HCT116 (cell line): ENCODE results near the gene FXYD1. TPM values are rescaled to one million over a fixed set of nuclear protein-coding genes. Genes with fewer than 3 reads are reported as not detected.

Experiments
- ATAC-seq: fragments of 200-7000 bp; cut with Tn5 transposase; 2 replicates; pipeline ENCODE4 v1.9.1; 2020; ENCODE audit warnings: mild to moderate bottlenecking, moderate library complexity
- BruUV-seq: library from RNA; stranded (reverse); fragments of 400-500 nt; replicated peaks from 2 replicates; lab custom pipeline; 2021; lab: Mats Ljungman, UMichigan
- CTCF ChIA-PET: fragments of 300-600 bp; sonication (Branson Sonifier 250); formaldehyde crosslinking; loops from one replicate; lab custom pipeline; 2021; ENCODE audit warnings: antibody characterized with exemption; lab: Charles Lee
- POLR2A ChIA-PET: fragments of 300-600, 350-600 bp; sonication (Branson Sonifier 250); formaldehyde crosslinking; loops from one replicate; lab custom pipeline; 2021; ENCODE audit warnings: antibody characterized with exemption; lab: Charles Lee
- RAD21 ChIA-PET, 2 experiments: fragments of 300-600 bp; sonication (Branson Sonifier 250); formaldehyde crosslinking; loops; one replicate each; lab custom pipeline; 2023; ENCODE audit warnings: low total read pairs in 2 of 2; ENCODE audit not compliant: uncharacterized antibody in 2 of 2, unreplicated experiment in 2 of 2, low non-redundant PET in 1 of 2; lab: Charles Lee
- DNase-seq: peaks from one replicate; pipeline ENCODE4 v3.0.0-alpha.2; 2010; ENCODE audit warnings: low read depth, low spot score
- H2AFZ ChIP-seq: fragments of 200-600 bp; shearing (Covaris generic), sonication (generic); 2 replicates; pipeline ENCODE4 v1.6.1; 2017; ENCODE audit warnings: low read depth, mixed run types, mixed read lengths, antibody characterized with exemption, low read length; ENCODE audit not compliant: poor library complexity, severe bottlenecking
- H3K27ac ChIP-seq: 2 replicates; pipeline ENCODE4 v1.5.1; 2012; ENCODE audit warnings: low read depth, low read length
- H3K27me3 ChIP-seq: fragments of 200-600 bp; sonication (generic); 2 replicates; pipeline ENCODE4 v1.6.1; 2016; ENCODE audit warnings: mixed run types, low read length, mixed read lengths; ENCODE audit not compliant: insufficient read depth
- H3K36me3 ChIP-seq, 2 experiments: fragments of 200-500 bp in 1 of 2; fragments of 200-600 bp in 1 of 2; sonication (Bioruptor generic) in 1 of 2; sonication (generic) in 1 of 2; 2 replicates each; pipeline versions ENCODE4 v1.5.1 to v1.6.1; 2014 to 2016; ENCODE audit warnings: low read length in 2 of 2, inconsistent platforms in 1 of 2, mixed read lengths in 1 of 2, mixed run types in 1 of 2; ENCODE audit not compliant: insufficient read depth in 2 of 2, control insufficient read depth in 1 of 2
- H3K4me1 ChIP-seq, 2 experiments: fragments of 200-600 bp in 1 of 2; sonication (generic) in 1 of 2; 2 replicates each; pipeline versions ENCODE4 v1.5.1 to v1.6.1; 2012 to 2017; ENCODE audit warnings: low read length in 2 of 2, inconsistent platforms in 1 of 2, mild to moderate bottlenecking in 1 of 2, mixed read lengths in 1 of 2, mixed run types in 1 of 2, moderate library complexity in 1 of 2; ENCODE audit not compliant: insufficient read depth in 2 of 2, control insufficient read depth in 1 of 2
- H3K4me2 ChIP-seq: fragments of 200-600 bp; sonication (generic); 2 replicates; pipeline ENCODE4 v1.6.1; 2017; ENCODE audit warnings: mixed run types, low read length, mixed read lengths
- H3K4me3 ChIP-seq, 2 experiments: fragments of 200-600 bp in 1 of 2; sonication (generic) in 1 of 2; replicated peaks in 1 of 2; 2 replicates each; pipeline ENCODE4 v1.5.1; 2011 to 2016; ENCODE audit warnings: low read length in 2 of 2, control low read depth in 1 of 2, low read depth in 1 of 2, mild to moderate bottlenecking in 1 of 2, mixed read lengths in 1 of 2, mixed run types in 1 of 2
- H3K79me2 ChIP-seq: fragments of 200-600 bp; sonication (generic); 2 replicates; pipeline ENCODE4 v1.6.1; 2017; ENCODE audit warnings: mild to moderate bottlenecking, mixed run types, low read length, moderate library complexity, mixed read lengths; ENCODE audit not compliant: insufficient read depth
- H3K9ac ChIP-seq: fragments of 200-600 bp; sonication (generic); 2 replicates; pipeline ENCODE4 v1.6.1; 2016; ENCODE audit warnings: low read length, mixed read lengths
- H3K9me2 ChIP-seq: fragments of 200-600 bp; sonication (generic), shearing (Covaris generic); 2 replicates; pipeline ENCODE4 v1.6.1; 2017; ENCODE audit warnings: mixed run types, mild to moderate bottlenecking, moderate library complexity; ENCODE audit not compliant: insufficient read depth
- H3K9me3 ChIP-seq, 2 experiments: fragments of 200-500 bp in 1 of 2; fragments of 200-600 bp in 1 of 2; sonication (Bioruptor generic) in 1 of 2; sonication (generic) in 1 of 2; 2 replicates each; pipeline ENCODE4 v1.6.1; 2014 to 2017; ENCODE audit warnings: low read length in 2 of 2, mixed read lengths in 2 of 2, inconsistent platforms in 1 of 2, low read depth in 1 of 2, mild to moderate bottlenecking in 1 of 2, mixed run types in 1 of 2, moderate library complexity in 1 of 2; ENCODE audit not compliant: control insufficient read depth in 1 of 2, insufficient read depth in 1 of 2
- H4K20me1 ChIP-seq: fragments of 200-600 bp; sonication (generic), shearing (Covaris generic); 2 replicates; pipeline ENCODE4 v1.6.1; 2017; ENCODE audit warnings: mixed run types, mild to moderate bottlenecking, moderate library complexity; ENCODE audit not compliant: insufficient read depth
- CEBPB ChIP-seq: IDR thresholded peaks from 2 replicates; pipeline ENCODE4 v1.6.1; 2012; ENCODE audit warnings: low read depth
- EGR1 ChIP-seq: IDR thresholded peaks from 2 replicates; pipeline ENCODE4 v1.6.1; 2012; ENCODE audit warnings: low read depth
- EZH2 ChIP-seq: fragments of 200-600 bp; sonication (generic); IDR thresholded peaks from 2 replicates; pipeline ENCODE4 v1.6.1; 2017; ENCODE audit warnings: antibody characterized with exemption, mixed run types
- EZH2phosphoT487 ChIP-seq: fragments of 200-600 bp; IDR thresholded peaks from 2 replicates; pipeline ENCODE4 v1.6.1; 2018; ENCODE audit warnings: antibody characterized with exemption, borderline replicate concordance
- FOSL1 ChIP-seq: IDR thresholded peaks from 2 replicates; pipeline ENCODE4 v1.6.1; 2012; ENCODE audit warnings: low read depth
- JUND ChIP-seq: IDR thresholded peaks from 2 replicates; pipeline ENCODE4 v1.6.1; 2012
- MAX ChIP-seq: IDR thresholded peaks from 2 replicates; pipeline ENCODE4 v1.6.1; 2012
- POLR2AphosphoS5 ChIP-seq: IDR thresholded peaks from 2 replicates; pipeline ENCODE4 v1.6.1; 2011; ENCODE audit warnings: mild to moderate bottlenecking, low read depth, low read length, moderate library complexity
- RAD21 ChIP-seq: IDR thresholded peaks from 2 replicates; pipeline ENCODE4 v1.6.1; 2012; ENCODE audit warnings: low read depth, mild to moderate bottlenecking
- SIN3A ChIP-seq: IDR thresholded peaks from 2 replicates; pipeline ENCODE4 v1.6.1; 2012; ENCODE audit warnings: low read depth
- SP1 ChIP-seq: IDR thresholded peaks from 2 replicates; pipeline ENCODE4 v1.6.1; 2012; ENCODE audit warnings: low read depth
- SRF ChIP-seq: IDR thresholded peaks from 2 replicates; pipeline ENCODE4 v1.6.1; 2012; ENCODE audit warnings: low read depth
- YY1 ChIP-seq: IDR thresholded peaks from 2 replicates; pipeline ENCODE4 v1.6.1; 2011; ENCODE audit warnings: low read length, low read depth, moderate library complexity, mild to moderate bottlenecking; ENCODE audit not compliant: insufficient replicate concordance; ENCODE audit errors: extremely low read depth
- ZFX ChIP-seq: fragments of 450-650 bp; IDR thresholded peaks from 2 replicates; pipeline ENCODE4 v1.6.1; 2017
- intact Hi-C: fragments of 100-400 bp; cut with micrococcal nuclease; formaldehyde crosslinking; loops from 2 replicates; pipeline ENCODE4 v1.10.0; 2022
- total RNA-seq: library from RNA; stranded (reverse); gene quantifications from one replicate; pipeline ENCODE4 v1.2.1, GENCODE V29; 2021; ENCODE audit not compliant: unreplicated experiment
- TF ChIP-seq, protein P1 (sequence below): IDR thresholded peaks from 2 replicates; pipeline ENCODE4 v1.6.1; 2012; ENCODE audit warnings: low read depth
- TF ChIP-seq, protein P2 (sequence below), 3 experiments: fragments of 200-600 bp in 1 of 3; sonication (generic) in 1 of 3; IDR thresholded peaks in 2 of 3; conservative IDR thresholded peaks in 1 of 3; 2 replicates each; pipeline ENCODE4 v1.5.1; 2012 to 2017; ENCODE audit warnings: low read depth in 2 of 3, low read length in 2 of 3, antibody characterized with exemption in 1 of 3, borderline replicate concordance in 1 of 3, control low read depth in 1 of 3, mild to moderate bottlenecking in 1 of 3, mixed read lengths in 1 of 3, mixed run types in 1 of 3, moderate library complexity in 1 of 3; ENCODE audit not compliant: insufficient read depth in 1 of 3
- TF ChIP-seq, protein P3 (sequence below): IDR thresholded peaks from 2 replicates; pipeline ENCODE4 v1.6.1; 2012

Gene FXYD1
- total RNA-seq, 1 experiment from 2014 or later: 7.8 TPM

DNA sequence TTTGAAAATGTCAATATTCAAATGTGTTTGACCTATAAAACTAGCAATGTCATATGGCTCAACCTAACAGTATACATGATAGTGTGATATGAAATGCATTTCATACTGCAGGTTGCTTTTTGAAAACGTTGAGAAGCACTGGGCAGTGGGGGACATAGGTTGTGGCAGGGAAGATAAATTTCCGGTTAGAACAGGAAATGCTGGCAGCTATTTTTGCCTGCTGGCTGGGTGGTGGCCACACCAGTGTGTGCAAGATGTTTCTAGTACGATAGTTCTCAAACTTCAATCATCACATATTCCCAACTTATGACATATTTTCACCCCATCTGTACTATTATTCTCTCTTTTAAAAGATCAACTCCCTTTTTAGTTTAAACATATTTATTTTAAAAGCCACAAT is 33.1 kb downstream of the FXYD1 start (continued):
- TF ChIP-seq, protein P1, sequence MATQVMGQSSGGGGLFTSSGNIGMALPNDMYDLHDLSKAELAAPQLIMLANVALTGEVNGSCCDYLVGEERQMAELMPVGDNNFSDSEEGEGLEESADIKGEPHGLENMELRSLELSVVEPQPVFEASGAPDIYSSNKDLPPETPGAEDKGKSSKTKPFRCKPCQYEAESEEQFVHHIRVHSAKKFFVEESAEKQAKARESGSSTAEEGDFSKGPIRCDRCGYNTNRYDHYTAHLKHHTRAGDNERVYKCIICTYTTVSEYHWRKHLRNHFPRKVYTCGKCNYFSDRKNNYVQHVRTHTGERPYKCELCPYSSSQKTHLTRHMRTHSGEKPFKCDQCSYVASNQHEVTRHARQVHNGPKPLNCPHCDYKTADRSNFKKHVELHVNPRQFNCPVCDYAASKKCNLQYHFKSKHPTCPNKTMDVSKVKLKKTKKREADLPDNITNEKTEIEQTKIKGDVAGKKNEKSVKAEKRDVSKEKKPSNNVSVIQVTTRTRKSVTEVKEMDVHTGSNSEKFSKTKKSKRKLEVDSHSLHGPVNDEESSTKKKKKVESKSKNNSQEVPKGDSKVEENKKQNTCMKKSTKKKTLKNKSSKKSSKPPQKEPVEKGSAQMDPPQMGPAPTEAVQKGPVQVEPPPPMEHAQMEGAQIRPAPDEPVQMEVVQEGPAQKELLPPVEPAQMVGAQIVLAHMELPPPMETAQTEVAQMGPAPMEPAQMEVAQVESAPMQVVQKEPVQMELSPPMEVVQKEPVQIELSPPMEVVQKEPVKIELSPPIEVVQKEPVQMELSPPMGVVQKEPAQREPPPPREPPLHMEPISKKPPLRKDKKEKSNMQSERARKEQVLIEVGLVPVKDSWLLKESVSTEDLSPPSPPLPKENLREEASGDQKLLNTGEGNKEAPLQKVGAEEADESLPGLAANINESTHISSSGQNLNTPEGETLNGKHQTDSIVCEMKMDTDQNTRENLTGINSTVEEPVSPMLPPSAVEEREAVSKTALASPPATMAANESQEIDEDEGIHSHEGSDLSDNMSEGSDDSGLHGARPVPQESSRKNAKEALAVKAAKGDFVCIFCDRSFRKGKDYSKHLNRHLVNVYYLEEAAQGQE: no peak
- TF ChIP-seq RAD21: no peak
- TF ChIP-seq JUND: no peak
- TF ChIP-seq SIN3A: no peak
- no peak for TF ChIP-seq ZFX
- TF ChIP-seq YY1: no peak
- TF ChIP-seq EGR1: no peak
- TF ChIP-seq POLR2AphosphoS5: no peak
- no peak for TF ChIP-seq EZH2

DNA sequence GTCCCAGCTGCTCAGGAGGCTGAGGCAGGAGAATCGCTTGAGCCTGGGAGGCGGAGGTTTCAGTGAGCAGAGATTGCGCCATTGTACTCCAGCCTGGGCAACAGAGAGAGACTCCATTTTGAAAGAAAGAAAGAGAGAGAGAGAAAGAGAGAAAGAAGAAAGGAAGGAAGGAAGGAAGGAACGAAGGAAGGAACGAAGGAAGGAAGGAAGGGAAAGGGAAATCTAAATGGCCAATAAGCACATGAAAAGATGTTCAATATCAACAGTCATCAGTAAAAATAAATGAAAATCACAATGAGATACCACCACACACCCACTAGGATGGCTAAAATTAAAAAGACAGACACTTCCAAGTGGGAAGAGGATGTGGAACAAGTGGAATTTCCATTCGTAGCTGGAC is 35.6 kb downstream of the FXYD1 start:
- CTCF ChIA-PET: no interaction called here
- no peaks in the 10 kb centered on the region for H3K79me2 ChIP-seq
- TF ChIP-seq, protein P1: no peak
- no peak for TF ChIP-seq FOSL1
- TF ChIP-seq YY1: no peak
- no peak for TF ChIP-seq SRF
- no peak for TF ChIP-seq EZH2phosphoT487
- TF ChIP-seq SIN3A: no peak
- TF ChIP-seq, protein P2, sequence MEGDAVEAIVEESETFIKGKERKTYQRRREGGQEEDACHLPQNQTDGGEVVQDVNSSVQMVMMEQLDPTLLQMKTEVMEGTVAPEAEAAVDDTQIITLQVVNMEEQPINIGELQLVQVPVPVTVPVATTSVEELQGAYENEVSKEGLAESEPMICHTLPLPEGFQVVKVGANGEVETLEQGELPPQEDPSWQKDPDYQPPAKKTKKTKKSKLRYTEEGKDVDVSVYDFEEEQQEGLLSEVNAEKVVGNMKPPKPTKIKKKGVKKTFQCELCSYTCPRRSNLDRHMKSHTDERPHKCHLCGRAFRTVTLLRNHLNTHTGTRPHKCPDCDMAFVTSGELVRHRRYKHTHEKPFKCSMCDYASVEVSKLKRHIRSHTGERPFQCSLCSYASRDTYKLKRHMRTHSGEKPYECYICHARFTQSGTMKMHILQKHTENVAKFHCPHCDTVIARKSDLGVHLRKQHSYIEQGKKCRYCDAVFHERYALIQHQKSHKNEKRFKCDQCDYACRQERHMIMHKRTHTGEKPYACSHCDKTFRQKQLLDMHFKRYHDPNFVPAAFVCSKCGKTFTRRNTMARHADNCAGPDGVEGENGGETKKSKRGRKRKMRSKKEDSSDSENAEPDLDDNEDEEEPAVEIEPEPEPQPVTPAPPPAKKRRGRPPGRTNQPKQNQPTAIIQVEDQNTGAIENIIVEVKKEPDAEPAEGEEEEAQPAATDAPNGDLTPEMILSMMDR (IDR thresholded peaks at IDR 0.05 in 2 of 3, conservative IDR thresholded peaks at IDR 0.05 in 1 of 3; ENCODE audit: borderline replicate concordance in 1 of 3, insufficient read depth in 1 of 3, low read depth in 2 of 3, low read length in 2 of 3): no peak
- no peak for TF ChIP-seq MAX
- no peak for TF ChIP-seq EGR1
- no peak for TF ChIP-seq ZFX
- no peak for TF ChIP-seq SP1
- no peak for TF ChIP-seq POLR2AphosphoS5
- TF ChIP-seq, protein P3, sequence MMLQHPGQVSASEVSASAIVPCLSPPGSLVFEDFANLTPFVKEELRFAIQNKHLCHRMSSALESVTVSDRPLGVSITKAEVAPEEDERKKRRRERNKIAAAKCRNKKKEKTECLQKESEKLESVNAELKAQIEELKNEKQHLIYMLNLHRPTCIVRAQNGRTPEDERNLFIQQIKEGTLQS: no peak
- TF ChIP-seq CEBPB: no peak

More for the DNA sequence above, 35.6 kb downstream of the FXYD1 start:
- no peak overlapping the region for H3K27ac ChIP-seq
- H2AFZ ChIP-seq: no peak overlapping the region
- H3K4me1 ChIP-seq: peaks cover 5 to 26% of the 10 kb centered on the region in 2 experiments; a peak in 2 of 4 replicates
- ATAC-seq (no peak), DNase-seq (no peak)
- H3K4me2 ChIP-seq: no peak overlapping the region
- BruUV-seq: no TSS peak
- H3K9ac ChIP-seq: no peak overlapping the region
- intact Hi-C loops: no loop called here
- H3K9me2 ChIP-seq: no peaks in the 10 kb centered on the region
- no peaks in the 10 kb centered on the region for H3K27me3 ChIP-seq
- no peaks in the 10 kb centered on the region for H4K20me1 ChIP-seq
- H3K4me3 ChIP-seq: no peak overlapping the region
- H3K36me3 ChIP-seq: 0 out of 4 replicates have a peak, but pooled peaks cover 0 to 4% of the 10 kb centered on the region in 2 experiments
- no peaks in the 10 kb centered on the region for H3K9me3 ChIP-seq
- ChIA-PET POLR2A (no interaction called here), RAD21 (no interaction called here)
